Spleen (tissue), 11 donors: ENCODE results near the gene TREM1. TPM values are rescaled to one million over a fixed set of nuclear protein-coding genes. Genes with fewer than 3 reads are reported as not detected.
"Not testable (repeated sequence)": the region's sequence is repeated elsewhere in the genome, so short reads cannot be mapped to it uniquely, and the experiment has no call there.

Experiments used
- DNase-seq: peaks from one replicate; pipeline ENCODE4 v3.0.0-alpha.2; 2020
- H3K27ac ChIP-seq, 8 donors: fragments of 200-600 bp; sonication (generic) in 7 of 8; 1 replicate in 4 of 8; 2 replicates in 4 of 8; pipeline versions ENCODE4 v1.5.0 to v1.8.0; 2016 to 2021; ENCODE audit warnings: inconsistent platforms in 4 of 8, mild to moderate bottlenecking in 4 of 8, moderate library complexity in 1 of 8
- H3K27me3 ChIP-seq, 7 donors: fragments of 200-600 bp; sonication (generic) in 6 of 7; replicated peaks in 1 of 7; 1 replicate in 4 of 7; 2 replicates in 3 of 7; pipeline versions ENCODE4 v1.5.0 to v1.8.0; 2016 to 2021; ENCODE audit warnings: inconsistent platforms in 3 of 7, mild to moderate bottlenecking in 1 of 7
- H3K36me3 ChIP-seq, 6 donors: fragments of 200-600 bp; sonication (generic) in 5 of 6; 1 replicate in 4 of 6; 2 replicates in 2 of 6; pipeline versions ENCODE4 v1.5.0 to v1.8.0; 2016 to 2021; ENCODE audit warnings: inconsistent platforms in 2 of 6
- H3K4me1 ChIP-seq, 6 donors: fragments of 200-600 bp; sonication (generic) in 5 of 6; 1 replicate in 3 of 6; 2 replicates in 3 of 6; pipeline versions ENCODE4 v1.5.0 to v1.8.0; 2016 to 2021; ENCODE audit warnings: inconsistent platforms in 3 of 6
- H3K4me3 ChIP-seq, 8 donors: fragments of 200-600 bp; sonication (generic) in 7 of 8; 1 replicate in 4 of 8; 2 replicates in 4 of 8; pipeline versions ENCODE4 v1.5.0 to v1.8.0; 2016 to 2021; ENCODE audit warnings: inconsistent platforms in 4 of 8, mild to moderate bottlenecking in 4 of 8, moderate library complexity in 2 of 8
- H3K9me3 ChIP-seq, 8 donors: fragments of 200-600 bp; sonication (generic) in 7 of 8; 1 replicate in 4 of 8; 2 replicates in 4 of 8; pipeline versions ENCODE4 v1.5.0 to v1.8.0; 2016 to 2021; ENCODE audit warnings: inconsistent platforms in 4 of 8
- POLR2A ChIP-seq, 3 donors: fragments of 450-650 bp; IDR thresholded peaks; one replicate each; pipeline ENCODE4 v1.5.1; 2017; ENCODE audit warnings: antibody characterized with exemption in 3 of 3, mild to moderate bottlenecking in 1 of 3
- POLR2AphosphoS5 ChIP-seq, 3 donors: sonication (generic); formaldehyde crosslinking; IDR thresholded peaks; one replicate each; pipeline ENCODE4 v1.5.1; 2017; ENCODE audit warnings: antibody characterized with exemption in 3 of 3
- WGBS, 5 donors: extraction: QIAGEN DNeasy Blood & Tissue Kit in 3 of 5; methylation state at CpG; one replicate each; pipeline versions ENCODE4 v1.1.5 to v1.1.7; 2013 to 2018; 5-methylcytosine and 5-hydroxymethylcytosine counted together
- intact Hi-C: fragments of 100-400 bp; cut with DNase I; formaldehyde crosslinking; loops from one replicate; pipeline ENCODE4 v1.15.0; 2023; ENCODE audit warnings: low total_unique reads
- polyA plus RNA-seq, 3 donors: library from polyadenylated mRNA; stranded (reverse); fragments of 200-250 nt; gene quantifications; one replicate each; pipeline ENCODE4 v1.2.1, GENCODE V29; 2013
- total RNA-seq, 7 donors: library from RNA; depleted of rRNA in 3 of 7; stranded (reverse); fragments of >200 nt in 3 of 7; fragmentation: NEBNext Ultra II Directional in 4 of 7; extraction: Animal tissue kit (Norgen Biotek cat#: 25700) in 4 of 7; gene quantifications; one replicate each; pipeline versions ENCODE4 v1.1.0 to v1.2.1, GENCODE V29; 2016 to 2021
- TF ChIP-seq, protein P1 (sequence below), 11 experiments: fragments of 200-600 bp in 7 of 11; fragments of 450-650 bp in 4 of 11; sonication (generic) in 4 of 11; IDR thresholded peaks in 8 of 11; conservative IDR thresholded peaks in 3 of 11; 1 replicate in 7 of 11; 2 replicates in 4 of 11; pipeline versions ENCODE4 v1.4.0 to v1.8.0; 2016 to 2021; ENCODE audit warnings: antibody characterized with exemption in 11 of 11, inconsistent platforms in 4 of 11, mild to moderate bottlenecking in 1 of 11
- donor health status: healthy with polysubstance abuse.
- donor health status: DM: no; HTN: no; CAD: no; lungs with moderate emphysema.
- donor health status: DM: no; HTN: no; CAD: no.
- donor health status: Bipolar disorder and iron deficiency.
- donor health status: healthy.
- donor health status: DM: no; HTN: no; CAD: no.
- donor health status: DM: yes; HTN: yes; CAD: no.

Gene TREM1
- total and polyA plus RNA-seq, 10 donors = 0.64 to 51.9 (median 19.5) TPM

DNA sequence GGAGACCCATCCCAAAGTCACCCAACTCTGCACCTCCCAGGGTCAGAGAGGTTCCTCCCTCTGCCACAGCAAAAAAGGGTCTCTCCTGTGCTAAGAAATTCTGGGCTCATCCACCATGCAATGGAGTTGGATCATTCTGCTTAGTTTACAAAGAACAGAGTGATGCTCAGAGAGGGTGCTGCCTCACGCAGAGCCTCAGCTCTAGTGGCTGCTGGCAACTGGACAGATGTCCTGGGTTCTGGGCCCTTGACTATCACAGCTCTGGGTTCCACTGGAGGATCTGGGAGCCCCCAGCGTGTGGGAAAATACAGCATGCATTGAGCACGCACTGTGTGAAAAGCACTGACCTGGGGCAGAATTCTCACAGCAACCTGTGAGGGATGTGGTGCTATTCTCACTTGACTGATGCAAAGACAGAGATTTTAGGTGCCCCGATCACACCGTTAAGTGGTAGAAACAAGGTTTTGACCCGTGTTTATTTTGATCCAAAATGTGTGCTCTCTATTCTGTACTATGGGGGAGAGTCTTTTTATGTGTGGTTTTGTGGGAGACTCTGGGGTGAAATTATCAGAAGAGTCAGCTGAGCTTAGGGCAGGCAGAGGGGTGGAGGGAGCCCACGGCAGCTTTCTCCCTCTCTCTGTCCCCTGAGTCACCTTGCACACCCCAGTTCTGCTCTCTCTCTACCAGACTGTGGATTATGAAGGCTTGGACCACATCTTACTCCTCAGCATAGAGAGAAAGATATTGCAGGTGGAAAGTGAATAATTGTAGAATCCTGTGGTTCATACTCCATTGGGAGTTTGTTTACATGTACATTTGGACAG lies 38.4 kb downstream of the TREM1 start:
- H3K4me3 ChIP-seq = no peak overlapping the region
- H3K4me1 ChIP-seq = no peaks in the 10 kb centered on the region
- H3K36me3 ChIP-seq = no peaks in the 10 kb centered on the region
- TF ChIP-seq POLR2A (IDR thresholded peaks at IDR 0.05) (no peak), POLR2AphosphoS5 (IDR thresholded peaks at IDR 0.05) (no peak)
- TF ChIP-seq, protein P1, sequence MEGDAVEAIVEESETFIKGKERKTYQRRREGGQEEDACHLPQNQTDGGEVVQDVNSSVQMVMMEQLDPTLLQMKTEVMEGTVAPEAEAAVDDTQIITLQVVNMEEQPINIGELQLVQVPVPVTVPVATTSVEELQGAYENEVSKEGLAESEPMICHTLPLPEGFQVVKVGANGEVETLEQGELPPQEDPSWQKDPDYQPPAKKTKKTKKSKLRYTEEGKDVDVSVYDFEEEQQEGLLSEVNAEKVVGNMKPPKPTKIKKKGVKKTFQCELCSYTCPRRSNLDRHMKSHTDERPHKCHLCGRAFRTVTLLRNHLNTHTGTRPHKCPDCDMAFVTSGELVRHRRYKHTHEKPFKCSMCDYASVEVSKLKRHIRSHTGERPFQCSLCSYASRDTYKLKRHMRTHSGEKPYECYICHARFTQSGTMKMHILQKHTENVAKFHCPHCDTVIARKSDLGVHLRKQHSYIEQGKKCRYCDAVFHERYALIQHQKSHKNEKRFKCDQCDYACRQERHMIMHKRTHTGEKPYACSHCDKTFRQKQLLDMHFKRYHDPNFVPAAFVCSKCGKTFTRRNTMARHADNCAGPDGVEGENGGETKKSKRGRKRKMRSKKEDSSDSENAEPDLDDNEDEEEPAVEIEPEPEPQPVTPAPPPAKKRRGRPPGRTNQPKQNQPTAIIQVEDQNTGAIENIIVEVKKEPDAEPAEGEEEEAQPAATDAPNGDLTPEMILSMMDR (IDR thresholded peaks at IDR 0.05 in 8 of 11, conservative IDR thresholded peaks at IDR 0.05 in 3 of 11) = no peak
- 69 to 82% (median 79%) methylated on average over 6 to 7 of the region's 7 CpGs for WGBS, 5 donors
- H3K27ac ChIP-seq = no peak overlapping the region
- H3K9me3 ChIP-seq = no peaks in the 10 kb centered on the region
- no peak for DNase-seq
- peaks cover 0 to 11% (median 0%) of the 10 kb centered on the region in 7 donors for H3K27me3 ChIP-seq
- intact Hi-C loops = no loop called here

- Histone ChIP-seq H3K36me3 (no peaks in the 10 kb centered on the region), H3K27ac (no peak overlapping the region), H3K27me3 (peaks cover 0 to 11% (median 0%) of the 10 kb centered on the region in 7 donors), H3K4me3 (no peak overlapping the region), H3K4me1 (no peaks in the 10 kb centered on the region), H3K9me3 (no peaks in the 10 kb centered on the region)
- DNase-seq = no peak
- intact Hi-C loops = no loop called here
- 52 to 73% (median 59%) methylated on average over 7 to 9 of the region's 9 CpGs for WGBS, 5 donors
- TF ChIP-seq POLR2A (IDR thresholded peaks at IDR 0.05) (no peak), POLR2AphosphoS5 (IDR thresholded peaks at IDR 0.05) (no peak)
- TF ChIP-seq, protein P1 (IDR thresholded peaks at IDR 0.05 in 8 of 11, conservative IDR thresholded peaks at IDR 0.05 in 3 of 11) = no peak
Observed at GRCh38 chr6:41247288-41247865, 39.1 kb downstream of the TREM1 start.

DNA sequence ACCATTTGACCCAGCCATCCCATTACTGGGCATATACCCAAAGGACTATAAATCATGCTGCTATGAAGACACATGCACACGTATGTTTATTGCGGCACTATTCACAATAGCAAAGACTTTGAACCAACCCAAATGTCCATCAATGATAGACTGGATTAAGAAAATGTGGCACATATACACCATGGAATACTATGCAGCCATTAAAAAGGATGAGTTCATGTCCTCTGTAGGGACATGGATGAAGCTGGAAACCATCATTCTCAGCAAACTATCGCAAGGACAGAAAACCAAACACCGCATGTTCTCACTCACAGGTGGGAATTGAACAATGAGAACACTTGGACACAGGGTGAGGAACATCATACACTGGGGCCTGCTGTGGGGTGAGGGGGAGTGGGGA lies 40.0 kb downstream of the TREM1 start:
- H3K27me3 ChIP-seq, H3K27ac ChIP-seq, DNase-seq, H3K4me1 ChIP-seq, H3K4me3 ChIP-seq, H3K36me3 ChIP-seq, H3K9me3 ChIP-seq, intact Hi-C loops: not testable (repeated sequence)
- WGBS, 5 donors = 90 to 100% (median 98%) methylated on average over 2 to 4 of the region's 4 CpGs

DNA sequence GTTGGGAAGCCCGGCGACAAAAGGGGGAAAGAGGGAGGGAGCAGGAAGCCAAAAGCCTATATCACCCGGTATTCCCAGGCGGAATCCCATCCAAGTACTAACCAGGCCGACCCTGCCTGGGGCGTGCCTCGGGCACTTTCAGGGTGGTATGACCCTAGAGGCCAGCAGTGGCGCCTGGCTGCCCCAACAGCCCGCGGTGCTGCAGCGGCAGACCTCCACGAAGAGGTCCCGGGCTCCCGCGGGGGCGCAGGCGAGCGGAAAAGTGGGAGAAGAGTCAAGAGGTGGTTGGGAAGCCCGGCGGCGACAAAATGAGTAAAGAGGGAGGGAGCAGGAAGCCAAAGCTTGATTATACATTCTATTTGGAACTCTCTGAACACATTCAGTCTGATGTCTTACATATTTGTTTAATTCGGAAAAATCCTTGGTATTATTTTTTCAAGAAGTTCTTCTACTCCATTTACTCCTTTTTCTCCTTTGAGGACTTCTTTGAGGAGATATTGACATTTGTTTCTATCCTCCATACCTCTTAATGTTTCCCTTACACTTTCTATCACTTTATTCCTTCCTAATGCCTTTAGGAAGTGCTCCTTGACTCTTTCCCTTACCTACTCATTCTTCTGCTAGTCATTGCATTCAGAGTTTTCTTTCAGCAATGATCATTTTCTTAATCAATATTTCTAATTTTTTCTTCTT lies 46.9 kb downstream of the TREM1 start:
- Histone ChIP-seq H3K36me3 (no peaks in the 10 kb centered on the region), H3K27me3 (peaks cover 0 to 39% (median 13%) of the 10 kb centered on the region in 7 donors), H3K9me3 (no peaks in the 10 kb centered on the region), H3K4me1 (no peaks in the 10 kb centered on the region), H3K27ac (no peak overlapping the region), H3K4me3 (no peak overlapping the region)
- TF ChIP-seq POLR2A (IDR thresholded peaks at IDR 0.05) (no peak), POLR2AphosphoS5 (IDR thresholded peaks at IDR 0.05) (no peak)
- TF ChIP-seq, protein P1 (IDR thresholded peaks at IDR 0.05 in 8 of 11, conservative IDR thresholded peaks at IDR 0.05 in 3 of 11) = no peak
- intact Hi-C loops = no loop called here
- no peak for DNase-seq
- 23 to 64% (median 26%) methylated on average over 22 of the region's 22 CpGs for WGBS, 5 donors
